GM19324 (cell line): ENCODE results near the gene PPHLN1.
A peak's percentile ranks its signal among the peaks of the same experiment; 100 is the strongest.
"Not testable (repeated sequence)": the region's sequence is repeated elsewhere in the genome, so short reads cannot be mapped to it uniquely, and the experiment has no call there.

Source experiments
- ATAC-seq: cut with Tn5 transposase; IDR thresholded peaks from one replicate; pipeline ENCODE4 v1.9.1; 2021; ENCODE audit warnings: mild to moderate bottlenecking, moderate library complexity; ENCODE audit not compliant: unreplicated experiment, low FRiP score

Gene PPHLN1

GRCh38 chr12:42315108-42315507 is 10.9 kb upstream of the PPHLN1 start:
- ATAC-seq, result no peak

GRCh38 chr12:42320796-42321195 is 5.2 kb upstream of the PPHLN1 start:
- no peak for ATAC-seq

GRCh38 chr12:42322567-42322966 is 3.4 kb upstream of the PPHLN1 start:
- ATAC-seq, result no peak

GRCh38 chr12:42323856-42324255 is 2.1 kb upstream of the PPHLN1 start:
- no peak for ATAC-seq

- no peak for ATAC-seq
Measured at GRCh38 chr12:42325326-42325652, 678 bp upstream of the PPHLN1 start.

- ATAC-seq, result no peak
Measured at GRCh38 chr12:42326541-42327226, 717 bp downstream of the PPHLN1 start.

GRCh38 chr12:42327227-42327590 is 1.2 kb downstream of the PPHLN1 start:
- ATAC-seq, result no peak

GRCh38 chr12:42330097-42330496 is 4.1 kb downstream of the PPHLN1 start:
- not testable (repeated sequence) for ATAC-seq

GRCh38 chr12:42332301-42333285 is 6.6 kb downstream of the PPHLN1 start:
- ATAC-seq, result peak; percentile 77

- ATAC-seq, result no peak
Measured at GRCh38 chr12:42336286-42336685, 10.3 kb downstream of the PPHLN1 start.

- ATAC-seq, result no peak
Measured at GRCh38 chr12:42338280-42338679, 12.3 kb downstream of the PPHLN1 start.

- no peak for ATAC-seq
Measured at GRCh38 chr12:42342028-42342427, 16.1 kb downstream of the PPHLN1 start.

- ATAC-seq, result no peak
Measured at GRCh38 chr12:42343721-42344120, 17.8 kb downstream of the PPHLN1 start.

GRCh38 chr12:42346403-42347002 is 20.5 kb downstream of the PPHLN1 start:
- ATAC-seq, result no peak

- not testable (repeated sequence) for ATAC-seq
Measured at GRCh38 chr12:42349119-42350020, 23.4 kb downstream of the PPHLN1 start.

GRCh38 chr12:42350021-42350407 is 24.0 kb downstream of the PPHLN1 start:
- not testable (repeated sequence) for ATAC-seq

GRCh38 chr12:42356344-42356743 is 30.4 kb downstream of the PPHLN1 start:
- ATAC-seq, result no peak

GRCh38 chr12:42360747-42361403 is 34.9 kb downstream of the PPHLN1 start:
- peak; percentile 55 for ATAC-seq

- no peak for ATAC-seq
Measured at GRCh38 chr12:42361909-42362646, 36.1 kb downstream of the PPHLN1 start.
